ENCODE results near the gene GADD45G.
A peak's percentile ranks its signal among the peaks of the same experiment; 100 is the strongest.

Gene GADD45G

DNA sequence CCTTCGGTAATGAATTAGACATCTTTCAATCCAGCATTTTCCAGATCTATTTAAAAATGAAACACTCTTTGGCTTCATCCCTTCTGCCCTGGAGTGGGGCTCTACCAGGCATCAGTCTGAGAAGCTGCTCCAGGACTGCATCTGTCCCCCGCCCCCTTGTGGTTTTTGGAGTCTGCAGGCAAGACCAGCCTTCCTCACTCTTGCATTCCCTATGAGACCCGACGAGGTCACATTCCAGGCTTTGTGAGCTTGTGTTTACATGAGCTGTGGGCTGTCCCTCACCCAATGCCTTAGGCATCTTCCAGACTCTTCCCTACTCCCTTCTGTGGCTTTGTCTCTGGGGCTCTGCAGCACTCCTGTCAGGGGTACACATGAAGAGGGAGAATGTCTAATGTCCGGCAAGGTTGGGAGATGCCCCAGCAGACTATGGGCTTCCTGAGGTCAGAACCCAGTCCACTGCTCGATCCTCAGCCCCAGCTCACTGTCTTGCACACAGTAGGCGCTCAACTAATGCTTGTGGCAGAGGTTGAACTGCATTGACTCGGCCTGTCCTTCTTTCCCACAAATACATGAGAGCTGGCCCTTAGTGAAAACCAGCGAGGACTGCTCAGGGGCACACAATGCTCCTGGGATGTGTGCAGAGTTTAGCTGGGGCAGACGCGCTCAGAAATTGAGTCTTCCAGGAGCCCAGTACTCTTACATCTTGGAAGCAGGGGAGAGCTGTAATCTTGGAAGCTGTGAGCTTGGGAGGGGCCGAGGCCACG lies 11.7 kb upstream of the GADD45G start:
- DNase-seq: no peak

DNA sequence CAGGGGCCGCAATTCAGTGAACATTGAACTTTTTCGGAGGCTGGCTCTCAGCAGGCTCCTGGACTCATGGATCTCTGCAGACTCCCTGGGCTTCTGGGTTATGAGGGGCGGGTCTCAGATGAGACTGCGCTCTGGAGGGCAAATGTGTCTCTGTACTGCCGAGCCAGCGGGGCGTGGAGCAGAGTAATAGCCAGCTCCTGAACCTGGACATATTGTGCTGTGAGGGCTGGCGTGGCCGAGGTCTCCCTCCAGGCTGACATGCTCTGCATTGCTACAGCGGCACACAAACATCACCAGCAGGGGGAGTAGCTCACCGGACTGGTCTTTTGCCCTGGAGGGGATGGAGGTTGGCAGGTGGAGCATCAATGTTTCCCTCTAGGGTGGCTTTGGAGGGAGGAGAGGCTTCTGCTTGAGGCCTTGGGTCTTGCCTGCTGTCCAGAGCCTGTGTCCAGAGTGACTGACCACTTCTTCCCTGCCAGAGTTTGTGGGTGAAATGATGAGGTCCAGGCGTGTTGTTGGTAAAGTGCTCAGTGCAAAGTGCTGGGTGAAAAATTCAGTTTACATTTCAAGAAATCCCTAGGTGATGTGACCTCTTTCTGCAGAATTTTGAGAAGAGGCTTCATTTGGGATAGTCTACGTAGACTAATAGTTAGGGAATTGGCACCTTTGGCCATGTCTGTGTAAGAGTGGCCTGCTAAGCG lies 10.9 kb upstream of the GADD45G start:
- DNase-seq: peak in 1 of 2 experiments; percentile 24

DNA sequence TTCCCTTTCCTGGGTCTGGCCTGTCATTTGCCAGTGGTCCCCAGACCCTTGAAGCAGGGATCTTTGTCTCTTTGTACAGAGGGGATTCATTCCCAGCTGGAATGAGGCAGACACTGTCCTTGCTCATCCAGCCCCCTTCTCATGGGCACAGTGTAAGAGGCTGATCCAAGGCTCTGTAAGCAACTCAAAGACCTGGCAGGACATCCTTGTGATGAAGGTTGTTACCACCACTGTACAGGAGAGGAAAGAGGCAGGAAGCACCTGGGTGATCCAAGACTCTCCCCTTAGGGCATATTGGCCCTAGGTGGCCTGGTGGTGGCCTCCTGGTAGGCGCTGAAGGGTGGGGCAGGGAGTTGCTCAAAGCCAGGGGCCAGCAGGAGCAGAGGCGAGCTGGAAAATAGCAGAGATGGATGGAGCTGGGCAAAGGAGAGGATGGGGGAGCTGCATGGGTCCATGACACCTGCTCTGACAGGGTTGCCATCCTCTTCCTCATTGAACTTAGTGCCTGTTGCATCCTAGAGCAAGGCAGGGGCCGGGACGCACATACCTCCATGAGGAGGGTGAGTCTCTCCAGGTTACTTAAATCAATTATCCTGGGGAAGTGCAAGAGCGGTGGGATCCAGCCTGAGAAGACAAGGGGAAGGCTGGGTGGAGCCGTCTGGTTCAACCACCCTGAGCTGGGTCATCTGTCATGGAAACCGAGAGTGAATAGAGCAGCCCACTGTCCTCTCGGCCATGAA lies 9.8 kb upstream of the GADD45G start:
- no peak for DNase-seq

DNA sequence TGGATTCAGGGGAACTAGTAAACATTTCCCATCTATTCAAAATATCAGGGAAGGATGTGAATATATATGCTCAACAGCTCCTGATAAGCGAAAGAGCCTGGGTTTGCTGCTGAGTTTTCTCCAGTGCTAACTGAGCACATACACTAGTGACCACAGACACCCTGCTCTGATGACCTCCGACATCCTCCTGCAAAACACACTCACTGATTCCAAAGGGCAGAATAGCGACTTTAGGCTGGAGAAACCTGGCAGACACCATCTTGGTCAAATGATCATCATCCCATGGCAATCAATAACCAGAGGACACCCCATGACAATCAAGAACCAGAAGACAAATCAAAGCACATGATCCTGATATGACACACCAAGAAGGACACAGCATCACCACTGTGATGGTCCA lies 9.2 kb upstream of the GADD45G start:
- no peak for DNase-seq

DNA sequence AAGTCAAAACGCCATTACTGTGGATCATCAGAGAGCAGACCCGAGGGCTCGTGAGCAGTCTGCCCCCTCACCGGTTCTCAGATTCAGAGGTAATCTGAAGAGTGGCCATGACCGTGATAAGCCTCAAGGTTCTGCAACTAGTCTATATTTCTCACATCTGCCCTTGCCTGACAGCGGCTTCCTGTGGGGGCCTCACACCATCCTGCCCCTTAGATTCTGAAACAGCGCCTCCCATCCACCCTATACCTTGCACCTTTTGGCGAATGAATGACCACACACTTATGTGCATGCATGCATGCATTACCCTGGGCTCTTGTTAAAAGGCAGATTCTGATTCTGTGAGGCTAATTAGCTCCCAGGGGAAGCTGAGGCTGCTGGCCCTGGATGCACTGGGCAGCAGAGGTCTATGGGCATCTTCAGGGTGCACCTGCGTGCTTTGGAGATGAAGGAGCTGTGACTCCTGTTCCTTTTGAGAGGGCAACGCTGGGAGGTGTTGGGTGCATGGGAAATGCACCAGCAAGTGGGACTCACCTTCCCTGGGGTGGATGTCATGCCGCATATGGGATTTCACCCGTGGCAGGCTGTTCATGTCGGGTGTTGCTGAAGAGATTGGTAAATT lies 7.8 kb upstream of the GADD45G start:
- no peak for DNase-seq

DNA sequence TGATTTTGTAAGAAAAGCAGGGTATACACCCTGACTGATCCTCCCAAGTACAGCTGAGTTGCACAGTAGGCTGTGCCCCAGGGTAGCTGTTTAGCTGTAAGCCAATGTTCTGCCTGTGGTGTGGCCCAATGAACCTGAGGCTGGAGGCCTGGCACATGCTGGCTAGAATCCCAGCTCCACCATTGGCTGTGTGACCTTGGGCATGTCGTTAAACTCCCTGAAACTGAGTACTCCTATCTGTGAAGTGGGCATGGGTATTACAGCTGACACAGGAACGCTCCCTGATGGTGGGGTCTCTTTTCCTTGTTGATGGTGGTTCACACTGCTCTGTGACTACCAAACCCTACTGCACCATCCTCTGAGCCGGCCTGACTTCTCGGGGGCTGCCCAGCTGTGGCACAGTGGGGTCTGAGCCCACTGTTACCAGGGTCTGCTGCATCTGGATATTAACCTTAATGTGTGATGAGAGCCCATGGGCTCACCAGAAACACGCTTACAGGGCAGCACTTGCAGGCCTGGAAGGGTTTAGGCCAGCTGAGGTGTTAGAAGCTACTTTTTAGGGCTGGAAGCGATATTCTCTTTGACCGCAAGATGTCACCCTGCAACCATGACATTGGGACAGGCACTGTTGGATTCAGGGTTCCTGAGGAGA lies 7.0 kb upstream of the GADD45G start:
- peak; percentile 40 to 51 for DNase-seq

DNA sequence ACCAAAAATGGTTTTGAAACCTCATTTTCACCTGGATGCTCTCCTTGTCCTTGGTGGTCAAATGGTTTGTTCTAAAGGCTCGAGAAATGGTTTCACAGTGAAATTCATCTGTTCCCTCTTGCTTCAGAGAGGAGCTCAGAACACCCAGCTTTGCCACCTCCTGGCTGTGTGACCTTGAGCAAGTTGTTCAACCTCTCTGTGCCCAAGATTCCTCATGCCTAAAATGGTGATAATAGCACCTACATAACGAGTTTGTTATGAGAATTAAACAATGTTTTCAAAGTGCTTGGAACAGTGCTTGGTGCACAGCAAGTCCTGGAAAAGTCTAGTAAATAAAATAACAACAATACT lies 6.5 kb upstream of the GADD45G start:
- DNase-seq: no peak

DNA sequence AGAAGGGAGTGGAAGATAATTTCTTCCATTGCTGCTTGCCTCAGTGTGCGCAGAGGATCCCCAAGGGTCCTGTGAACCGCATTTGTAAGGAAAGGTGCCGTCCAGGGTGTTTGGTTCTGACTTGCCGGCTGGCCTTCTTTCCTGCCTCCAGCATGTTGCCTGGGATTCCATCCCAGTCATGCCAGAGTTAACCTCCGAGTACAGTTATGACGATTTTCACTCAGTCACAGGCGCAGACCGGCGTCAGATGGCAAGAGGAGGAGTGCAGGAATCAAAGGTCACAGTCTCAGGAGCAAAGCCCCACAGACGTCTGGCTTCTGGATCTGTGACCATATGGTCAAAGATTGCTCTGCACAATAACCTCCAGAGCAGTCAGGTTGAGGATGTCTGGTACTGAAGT lies 5.9 kb upstream of the GADD45G start:
- DNase-seq: peak; percentile 69 to 84

DNA sequence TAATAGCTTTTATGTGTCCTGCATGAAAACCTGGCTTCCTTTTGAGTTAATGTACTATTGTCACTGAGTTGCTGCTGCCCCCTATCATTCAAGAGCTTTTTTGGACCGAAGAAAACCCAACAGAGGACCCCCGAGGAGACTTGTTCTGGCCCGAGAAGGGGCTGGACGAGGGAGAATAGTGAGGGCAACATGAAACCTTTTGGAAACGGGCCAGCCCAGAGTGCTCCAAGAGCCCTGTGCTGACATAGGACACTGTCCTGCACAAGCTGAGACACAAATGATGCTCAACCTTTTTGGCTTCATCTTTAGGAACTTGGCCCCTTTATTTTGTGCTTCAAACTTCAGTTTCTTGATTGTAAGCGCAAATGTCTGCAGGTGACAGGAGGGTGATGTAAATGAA lies 4.0 kb upstream of the GADD45G start:
- DNase-seq: no peak

DNA sequence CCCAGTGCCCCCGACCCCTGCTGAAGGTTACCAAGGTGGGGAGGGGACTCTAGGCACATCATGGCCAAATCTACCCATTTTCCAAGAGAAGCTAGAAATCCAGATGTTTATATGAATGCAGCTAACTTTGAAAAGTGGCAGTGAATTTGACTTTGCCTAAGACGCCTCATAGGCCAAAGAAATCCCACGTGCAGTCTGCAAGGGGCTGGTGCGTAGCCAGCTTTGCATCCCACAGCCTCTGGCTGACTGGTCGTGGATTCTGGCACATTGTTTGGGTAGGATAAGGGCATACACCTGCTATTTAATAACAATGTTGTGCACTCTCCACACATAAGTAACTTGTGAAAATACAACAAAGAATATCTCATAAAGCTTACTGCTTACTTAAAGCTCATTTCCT lies 3.5 kb upstream of the GADD45G start:
- DNase-seq: no peak

DNA sequence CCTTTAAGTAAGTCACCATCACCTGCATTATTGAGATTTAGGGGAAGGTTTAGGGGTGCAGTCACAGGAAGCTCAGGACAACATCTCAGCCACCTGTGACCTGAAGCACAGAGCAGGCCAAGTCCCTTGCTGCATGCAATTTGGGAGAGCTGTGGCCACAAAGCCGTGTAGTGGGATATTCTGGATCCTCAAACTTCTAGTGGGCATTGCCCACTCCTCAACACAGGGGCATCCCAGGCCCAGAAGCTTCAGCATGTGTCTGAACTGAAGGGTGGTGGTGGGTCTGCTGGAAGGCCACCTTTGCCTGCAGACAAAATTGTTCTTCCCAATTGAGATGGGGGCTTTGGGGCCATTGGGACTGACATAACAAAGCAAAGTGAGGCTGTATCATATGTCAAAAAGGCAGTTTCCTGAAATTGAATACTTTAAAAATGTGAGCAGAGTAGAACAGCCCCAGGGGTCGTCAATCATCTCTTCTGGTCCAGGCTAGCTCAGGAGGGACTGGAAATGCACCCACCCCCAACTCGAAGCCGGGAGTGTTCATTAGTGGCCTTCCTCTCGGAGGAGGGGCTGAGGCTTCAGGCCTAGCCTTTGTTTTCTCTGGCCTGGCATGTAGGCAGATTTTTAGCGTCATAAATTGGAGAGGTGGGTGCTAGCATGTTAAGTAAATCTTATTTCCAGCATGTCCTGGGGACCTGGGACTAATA lies 2.8 kb upstream of the GADD45G start:
- no peak for DNase-seq

DNA sequence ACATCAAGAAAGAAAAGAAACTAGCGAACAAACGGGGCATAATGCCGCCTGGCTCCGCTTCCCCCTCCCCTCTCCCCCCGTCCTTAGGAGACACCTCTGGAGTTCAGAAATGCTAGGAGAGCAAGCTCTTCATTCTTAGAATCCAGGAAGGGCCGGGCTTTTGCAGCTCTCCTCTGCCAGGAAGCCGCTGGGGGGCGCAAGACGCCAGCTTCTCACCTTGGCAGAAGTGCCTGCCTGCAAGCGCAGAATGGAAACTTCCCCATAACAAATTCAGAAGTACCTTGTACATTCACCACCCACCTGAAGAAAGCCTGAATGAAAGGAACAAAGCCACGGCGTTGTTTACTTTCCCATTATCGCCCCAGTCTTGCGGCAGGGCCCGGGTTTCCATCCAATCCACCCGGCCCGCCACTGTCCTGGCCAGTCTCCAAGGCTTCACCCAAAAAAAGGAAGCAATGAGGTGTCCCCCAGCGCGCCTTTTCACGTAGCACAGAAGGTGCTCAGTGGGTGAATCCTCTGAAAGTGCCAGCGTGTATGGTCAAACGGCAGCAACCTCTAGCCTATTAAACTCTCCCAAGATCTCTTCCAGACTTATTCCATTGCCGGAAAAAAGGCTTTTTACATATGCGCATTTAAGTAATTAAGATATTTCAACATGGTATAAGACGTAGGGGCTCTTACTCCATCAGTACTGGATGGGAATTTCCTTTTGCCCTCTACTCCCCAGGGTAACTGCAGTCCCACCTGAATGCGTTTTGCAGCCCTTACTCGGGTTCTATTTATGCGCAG lies 1.6 kb upstream of the GADD45G start:
- peak; percentile 76 to 84 for DNase-seq

DNA sequence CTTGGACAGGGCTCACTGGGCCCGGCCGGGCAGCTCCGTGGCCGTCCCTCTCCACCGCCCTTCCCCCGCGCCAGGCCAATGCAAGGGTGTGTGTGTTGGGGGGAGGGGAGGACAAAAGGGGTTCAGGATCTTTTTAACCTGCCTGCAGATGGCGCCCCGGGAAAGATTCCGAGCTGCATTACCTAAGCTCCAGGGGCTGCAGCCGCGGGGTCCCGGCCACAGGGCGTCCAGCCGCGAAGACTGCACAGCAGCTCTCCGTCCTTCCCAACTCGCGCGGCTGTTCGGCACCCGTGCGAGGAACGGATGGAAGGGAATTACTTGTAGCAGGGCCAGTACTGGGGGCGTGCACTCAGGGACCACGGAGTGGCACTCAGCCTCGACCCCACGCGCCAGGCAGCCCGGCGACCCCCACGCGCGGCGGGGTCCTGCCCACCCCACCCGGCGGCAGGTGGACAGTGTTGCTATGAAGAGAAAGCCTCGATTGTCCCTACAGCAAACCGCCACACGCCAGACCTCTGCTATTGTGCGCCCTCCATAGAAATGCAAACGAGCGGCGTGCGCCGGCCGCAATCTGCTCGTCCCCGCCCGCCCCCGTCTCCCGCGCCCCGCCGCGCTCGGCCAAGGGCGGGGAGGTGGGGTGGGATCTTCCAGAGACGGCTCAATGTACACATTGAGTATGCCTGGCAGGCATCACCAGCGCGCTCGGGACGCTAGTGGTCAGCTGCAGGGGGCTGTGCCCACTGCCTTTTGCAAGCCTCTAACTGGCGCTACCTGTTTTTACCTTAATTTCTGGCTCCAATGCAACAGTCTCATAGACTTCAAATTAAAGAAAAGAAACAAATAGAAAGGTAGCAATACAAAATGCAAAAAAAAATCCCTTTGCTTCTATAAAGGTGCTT lies 796 bp upstream of the GADD45G start:
- peak; percentile 64 to 79 for DNase-seq

DNA sequence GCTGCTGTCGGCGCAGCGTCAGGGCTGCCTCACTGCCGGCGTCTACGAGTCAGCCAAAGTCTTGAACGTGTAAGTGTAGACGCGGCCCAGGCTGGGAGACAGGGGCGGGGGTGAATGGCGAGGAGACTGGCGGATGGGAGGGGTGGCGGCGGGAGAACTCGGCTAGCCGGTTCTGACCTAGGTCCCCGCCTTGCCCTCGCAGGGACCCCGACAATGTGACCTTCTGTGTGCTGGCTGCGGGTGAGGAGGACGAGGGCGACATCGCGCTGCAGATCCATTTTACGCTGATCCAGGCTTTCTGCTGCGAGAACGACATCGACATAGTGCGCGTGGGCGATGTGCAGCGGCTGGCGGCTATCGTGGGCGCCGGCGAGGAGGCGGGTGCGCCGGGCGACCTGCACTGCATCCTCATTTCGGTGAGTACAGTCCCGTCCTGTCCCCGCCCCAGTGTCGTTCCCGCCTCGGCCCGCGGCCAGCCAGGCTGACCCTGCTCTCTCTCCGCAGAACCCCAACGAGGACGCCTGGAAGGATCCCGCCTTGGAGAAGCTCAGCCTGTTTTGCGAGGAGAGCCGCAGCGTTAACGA lies 745 bp downstream of the GADD45G start:
- peak in 1 of 2 experiments; percentile 19 for DNase-seq

DNA sequence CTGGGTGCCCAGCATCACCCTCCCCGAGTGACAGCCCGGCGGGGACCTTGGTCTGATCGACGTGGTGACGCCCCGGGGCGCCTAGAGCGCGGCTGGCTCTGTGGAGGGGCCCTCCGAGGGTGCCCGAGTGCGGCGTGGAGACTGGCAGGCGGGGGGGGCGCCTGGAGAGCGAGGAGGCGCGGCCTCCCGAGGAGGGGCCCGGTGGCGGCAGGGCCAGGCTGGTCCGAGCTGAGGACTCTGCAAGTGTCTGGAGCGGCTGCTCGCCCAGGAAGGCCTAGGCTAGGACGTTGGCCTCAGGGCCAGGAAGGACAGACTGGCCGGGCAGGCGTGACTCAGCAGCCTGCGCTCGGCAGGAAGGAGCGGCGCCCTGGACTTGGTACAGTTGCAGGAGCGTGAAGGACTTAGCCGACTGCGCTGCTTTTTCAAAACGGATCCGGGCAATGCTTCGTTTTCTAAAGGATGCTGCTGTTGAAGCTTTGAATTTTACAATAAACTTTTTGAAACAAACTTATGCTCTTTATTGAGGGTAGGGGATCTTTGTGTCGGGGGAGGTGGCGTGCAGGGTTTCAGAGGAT lies 1.3 kb downstream of the GADD45G start:
- peak in 1 of 2 experiments; percentile 19 for DNase-seq

DNA sequence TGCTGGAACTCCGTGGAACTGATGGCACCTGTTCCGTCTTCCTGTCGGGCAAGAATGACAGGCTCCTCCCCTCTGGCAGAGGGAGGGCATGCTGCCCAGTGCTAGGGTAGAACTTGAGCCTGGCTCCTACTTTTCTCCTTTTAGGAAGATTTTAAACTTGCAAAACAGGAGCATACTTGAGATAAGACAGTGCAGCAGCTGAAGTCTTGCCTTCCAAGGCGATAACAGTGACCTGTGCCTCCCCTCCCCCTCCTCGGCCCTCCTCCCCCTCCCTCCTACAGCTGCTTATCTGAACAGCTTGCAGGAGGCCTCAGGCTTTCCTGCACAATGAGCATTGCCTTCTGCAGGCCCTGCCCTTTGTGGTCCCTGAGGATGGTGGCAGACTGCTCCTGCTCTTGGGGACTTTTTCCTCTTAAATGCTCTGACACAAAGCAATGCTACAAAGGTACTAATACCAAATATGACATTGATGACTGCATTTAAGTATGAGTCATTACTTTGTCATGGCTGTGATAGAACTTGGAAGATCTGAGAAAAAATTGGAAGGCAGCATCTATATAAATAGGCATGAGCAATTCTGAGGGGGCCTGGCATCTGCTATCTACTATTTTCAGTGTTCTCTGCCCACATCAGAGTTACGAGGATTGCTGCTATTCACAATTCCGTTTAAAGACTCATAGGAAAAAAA lies 2.0 kb downstream of the GADD45G start:
- DNase-seq: peak; percentile 26 to 69

DNA sequence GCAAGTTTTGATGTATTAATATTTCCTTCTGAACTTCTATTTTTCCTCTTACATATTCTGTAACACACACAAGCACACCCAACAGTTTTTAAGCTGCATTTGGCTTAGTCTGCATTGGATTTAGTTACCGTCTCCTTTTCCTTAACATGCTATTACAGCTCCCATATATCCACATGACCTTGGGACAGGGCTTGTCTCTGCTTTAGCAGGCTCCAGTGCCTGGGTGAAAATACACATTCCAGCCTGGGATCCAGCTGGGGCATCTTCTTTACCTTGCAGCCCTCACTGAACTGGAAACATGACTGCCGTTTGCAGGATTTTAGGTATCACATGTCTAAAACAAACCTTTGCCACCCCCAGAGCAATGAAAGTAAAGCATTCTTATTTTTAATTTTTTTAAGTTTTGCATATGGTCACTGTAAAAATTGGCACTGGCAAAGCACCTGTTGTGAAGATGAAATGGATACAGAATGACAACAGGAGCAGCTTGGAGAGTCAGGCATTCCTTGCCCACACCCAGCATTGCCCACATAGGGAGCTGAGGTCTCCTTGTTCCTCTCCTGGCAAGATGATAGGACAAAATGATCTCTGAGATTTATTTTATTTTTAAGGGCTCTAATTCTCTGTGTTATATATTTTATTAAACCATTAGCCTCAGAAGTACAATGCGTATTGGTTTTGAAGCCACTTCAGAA lies 4.0 kb downstream of the GADD45G start:
- DNase-seq: peak in 1 of 2 experiments; percentile 55

DNA sequence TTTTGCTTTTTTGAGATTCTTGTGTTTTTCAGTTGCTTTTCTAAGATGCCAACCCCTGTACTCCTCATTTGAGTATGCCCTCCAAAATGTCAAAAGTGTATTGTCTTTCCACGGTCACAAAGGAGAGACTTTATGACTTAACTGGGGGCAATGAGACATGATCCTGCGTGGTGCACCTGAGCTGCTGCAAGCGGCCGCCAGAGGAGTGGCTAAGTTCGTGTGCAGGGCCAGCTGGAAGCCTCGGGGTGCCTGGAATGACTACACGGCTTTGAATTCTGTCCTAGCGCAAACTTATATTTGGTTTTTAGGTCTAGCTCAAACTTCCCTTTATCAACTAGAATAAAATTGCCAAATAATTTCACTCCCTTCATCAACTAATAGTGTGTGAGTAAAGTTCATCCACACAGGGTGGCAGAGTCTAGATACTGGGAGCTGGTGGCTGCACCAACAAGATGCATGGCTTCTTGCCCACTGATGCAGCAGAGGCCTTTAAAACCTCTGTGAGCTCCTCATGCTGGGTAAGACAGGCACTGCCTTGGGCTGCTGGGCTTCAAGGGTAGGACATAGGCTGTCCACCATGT lies 4.7 kb downstream of the GADD45G start:
- no peak for DNase-seq
